Peyer's patch (tissue), 4 donors: Measurements from ENCODE around the gene IQCK. TPM values are rescaled to one million over a fixed set of nuclear protein-coding genes. Genes with fewer than 3 reads are reported as not detected.

Source experiments
- DNase-seq, 3 donors: peaks; one replicate each; pipeline ENCODE4 v3.0.0-alpha.2; 2017 to 2019
- H3K27ac ChIP-seq, 4 donors: fragments of 200-600 bp; sonication (generic); one replicate each; pipeline ENCODE4 v1.5.1; 2016 to 2019
- H3K27me3 ChIP-seq, 2 donors: fragments of 200-600 bp; sonication (generic); one replicate each; pipeline ENCODE4 v1.5.1; 2019
- H3K36me3 ChIP-seq, 3 donors: fragments of 200-600 bp; sonication (generic); one replicate each; pipeline ENCODE4 v1.5.1; 2016 to 2019
- H3K4me1 ChIP-seq, 4 donors: fragments of 200-600 bp; sonication (generic); one replicate each; pipeline ENCODE4 v1.5.1; 2016 to 2019
- H3K4me3 ChIP-seq, 4 donors: fragments of 200-600 bp; sonication (generic); 1 replicate in 3 of 4; 2 replicates in 1 of 4; pipeline ENCODE4 v1.5.1; 2016 to 2019; ENCODE audit warnings: mild to moderate bottlenecking in 1 of 4
- H3K9me3 ChIP-seq, 4 donors: fragments of 200-600 bp; sonication (generic); one replicate each; pipeline ENCODE4 v1.5.1; 2016 to 2019; ENCODE audit warnings: mild to moderate bottlenecking in 1 of 4
- POLR2A ChIP-seq, 2 donors: fragments of 450-650 bp; IDR thresholded peaks; one replicate each; pipeline ENCODE4 v1.5.1; 2017; ENCODE audit warnings: antibody characterized with exemption in 2 of 2, mild to moderate bottlenecking in 2 of 2, moderate library complexity in 2 of 2
- total RNA-seq, 4 donors: library from RNA; depleted of rRNA; stranded (reverse); fragments of >200 nt; gene quantifications; one replicate each; pipeline ENCODE4 v1.1.0, GENCODE V29; 2016
- TF ChIP-seq, protein P1 (sequence below), 6 experiments: fragments of 450-650 bp in 4 of 6; fragments of 200-600 bp in 2 of 6; sonication (generic) in 1 of 6; IDR thresholded peaks; one replicate each; pipeline ENCODE4 v1.5.1; 2017 to 2019; ENCODE audit warnings: antibody characterized with exemption in 6 of 6, mild to moderate bottlenecking in 3 of 6, moderate library complexity in 1 of 6

The IQCK gene
- total RNA-seq, 4 donors from 2014 or later: 8.2 to 42.9 (median 10.3) TPM

- no peak for TF ChIP-seq POLR2A (IDR thresholded peaks at IDR 0.05)
- TF ChIP-seq, protein P1, sequence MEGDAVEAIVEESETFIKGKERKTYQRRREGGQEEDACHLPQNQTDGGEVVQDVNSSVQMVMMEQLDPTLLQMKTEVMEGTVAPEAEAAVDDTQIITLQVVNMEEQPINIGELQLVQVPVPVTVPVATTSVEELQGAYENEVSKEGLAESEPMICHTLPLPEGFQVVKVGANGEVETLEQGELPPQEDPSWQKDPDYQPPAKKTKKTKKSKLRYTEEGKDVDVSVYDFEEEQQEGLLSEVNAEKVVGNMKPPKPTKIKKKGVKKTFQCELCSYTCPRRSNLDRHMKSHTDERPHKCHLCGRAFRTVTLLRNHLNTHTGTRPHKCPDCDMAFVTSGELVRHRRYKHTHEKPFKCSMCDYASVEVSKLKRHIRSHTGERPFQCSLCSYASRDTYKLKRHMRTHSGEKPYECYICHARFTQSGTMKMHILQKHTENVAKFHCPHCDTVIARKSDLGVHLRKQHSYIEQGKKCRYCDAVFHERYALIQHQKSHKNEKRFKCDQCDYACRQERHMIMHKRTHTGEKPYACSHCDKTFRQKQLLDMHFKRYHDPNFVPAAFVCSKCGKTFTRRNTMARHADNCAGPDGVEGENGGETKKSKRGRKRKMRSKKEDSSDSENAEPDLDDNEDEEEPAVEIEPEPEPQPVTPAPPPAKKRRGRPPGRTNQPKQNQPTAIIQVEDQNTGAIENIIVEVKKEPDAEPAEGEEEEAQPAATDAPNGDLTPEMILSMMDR (IDR thresholded peaks at IDR 0.05): no peak
- no peaks in the 10 kb centered on the region for H3K27me3 ChIP-seq
- H3K4me1 ChIP-seq: no peaks in the 10 kb centered on the region
- no peak overlapping the region for H3K4me3 ChIP-seq
- no peak for DNase-seq
- peaks cover 0 to 66% (median 0%) of the 10 kb centered on the region in 3 donors for H3K36me3 ChIP-seq
- H3K9me3 ChIP-seq: no peaks in the 10 kb centered on the region
- H3K27ac ChIP-seq: peak overlapping the region in 2 of 4 donors; percentile 8 to 46
These were observed 7.7 kb upstream of the IQCK start for GRCh38 chr16:19710191-19710908.

GRCh38 chr16:19710991-19711545, 7.0 kb upstream of the IQCK start:
- H3K27ac ChIP-seq: peak overlapping the region in 1 of 4 donors; percentile 46
- no peak for DNase-seq
- H3K27me3 ChIP-seq: no peaks in the 10 kb centered on the region
- no peaks in the 10 kb centered on the region for H3K9me3 ChIP-seq
- TF ChIP-seq, protein P1 (IDR thresholded peaks at IDR 0.05): no peak
- TF ChIP-seq POLR2A (IDR thresholded peaks at IDR 0.05): no peak
- no peak overlapping the region for H3K4me3 ChIP-seq
- H3K36me3 ChIP-seq: peaks cover 0 to 59% (median 0%) of the 10 kb centered on the region in 3 donors
- H3K4me1 ChIP-seq: peaks cover 0 to 6% (median 0%) of the 10 kb centered on the region in 4 donors

DNA sequence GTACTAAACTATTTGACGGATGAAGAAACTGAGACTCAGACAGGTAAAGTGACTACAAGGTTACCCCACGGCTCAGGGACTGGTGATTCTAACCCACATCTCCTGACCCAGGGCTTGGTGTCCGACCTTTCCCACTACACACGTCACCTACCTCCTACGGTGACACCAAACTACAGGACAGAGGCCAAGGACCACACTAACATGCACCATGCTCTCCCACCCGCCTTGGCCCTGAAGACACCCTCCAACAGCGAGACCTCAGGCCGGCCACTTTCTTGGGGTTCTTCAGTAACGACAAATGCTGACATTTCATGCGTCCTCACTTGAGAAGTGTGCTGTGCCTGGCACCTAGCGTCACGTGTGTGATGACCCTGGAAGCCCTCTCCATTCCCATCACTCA, 6.4 kb upstream of the IQCK start:
- H3K36me3 ChIP-seq: peaks cover 0 to 53% (median 0%) of the 10 kb centered on the region in 3 donors
- no peak for DNase-seq
- peaks cover 0 to 12% (median 0%) of the 10 kb centered on the region in 4 donors for H3K4me1 ChIP-seq
- no peak overlapping the region for H3K4me3 ChIP-seq
- H3K27ac ChIP-seq: no peak overlapping the region
- no peaks in the 10 kb centered on the region for H3K9me3 ChIP-seq
- no peak for TF ChIP-seq POLR2A (IDR thresholded peaks at IDR 0.05)
- TF ChIP-seq, protein P1 (IDR thresholded peaks at IDR 0.05): no peak
- H3K27me3 ChIP-seq: no peaks in the 10 kb centered on the region

GRCh38 chr16:19712418-19713058, 5.5 kb upstream of the IQCK start:
- Histone ChIP-seq H3K36me3 (peaks cover 0 to 51% (median 0%) of the 10 kb centered on the region in 3 donors), H3K4me3 (no peak overlapping the region), H3K27ac (no peak overlapping the region), H3K27me3 (no peaks in the 10 kb centered on the region), H3K9me3 (no peaks in the 10 kb centered on the region), H3K4me1 (peaks cover 0 to 18% (median 0%) of the 10 kb centered on the region in 4 donors)
- TF ChIP-seq, protein P1 (IDR thresholded peaks at IDR 0.05): no peak
- TF ChIP-seq POLR2A (IDR thresholded peaks at IDR 0.05): no peak
- DNase-seq: no peak

GRCh38 chr16:19713697-19714096, 4.4 kb upstream of the IQCK start:
- TF ChIP-seq POLR2A (IDR thresholded peaks at IDR 0.05): no peak
- TF ChIP-seq, protein P1 (IDR thresholded peaks at IDR 0.05): no peak
- DNase-seq: no peak
- H3K36me3 ChIP-seq: peaks cover 0 to 46% (median 0%) of the 10 kb centered on the region in 3 donors
- H3K27me3 ChIP-seq: no peaks in the 10 kb centered on the region
- no peak overlapping the region for H3K27ac ChIP-seq
- H3K4me1 ChIP-seq: peaks cover 0 to 19% (median under 1%) of the 10 kb centered on the region in 4 donors
- H3K9me3 ChIP-seq: no peaks in the 10 kb centered on the region
- no peak overlapping the region for H3K4me3 ChIP-seq
